GM21529 (cell line): ENCODE results near the gene GPSM3.
"Not testable (repeated sequence)": the region's sequence is repeated elsewhere in the genome, so short reads cannot be mapped to it uniquely, and the experiment has no call there.

Experiments
- ATAC-seq: cut with Tn5 transposase; IDR thresholded peaks from one replicate; pipeline ENCODE4 v1.9.1; 2021; ENCODE audit not compliant: unreplicated experiment

The GPSM3 gene

DNA sequence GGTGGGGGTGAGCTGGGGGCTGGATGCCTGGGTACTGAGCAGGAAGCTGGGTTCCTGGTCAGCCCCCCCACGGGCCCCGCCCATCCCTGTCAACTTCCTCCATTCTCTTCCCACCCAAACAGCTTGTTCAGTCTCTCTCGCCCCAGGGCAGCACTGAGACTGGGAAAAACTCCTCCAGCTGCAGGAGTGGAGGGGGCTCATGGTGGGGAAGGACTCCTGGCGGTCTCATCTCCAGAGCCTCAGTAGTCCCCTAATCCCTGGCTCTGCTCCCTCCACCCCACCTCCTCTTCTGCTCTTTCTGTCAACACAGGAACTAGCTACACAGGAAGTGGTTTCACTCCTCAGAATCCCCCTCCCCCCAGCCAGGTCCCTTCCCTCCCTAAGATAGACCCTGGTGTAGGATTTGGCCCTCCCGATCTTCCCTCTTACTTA is at the start of gene GPSM3:
Gene GPSM3, minus strand, starts transcription at position 36 of the 432 bp plus-strand sequence. CDS start 130 bp downstream, outside the sequence.
- ATAC-seq: no peak

GRCh38 chr6:32240686-32241085 is 48.2 kb upstream of the GPSM3 start:
- ATAC-seq: no peak

DNA sequence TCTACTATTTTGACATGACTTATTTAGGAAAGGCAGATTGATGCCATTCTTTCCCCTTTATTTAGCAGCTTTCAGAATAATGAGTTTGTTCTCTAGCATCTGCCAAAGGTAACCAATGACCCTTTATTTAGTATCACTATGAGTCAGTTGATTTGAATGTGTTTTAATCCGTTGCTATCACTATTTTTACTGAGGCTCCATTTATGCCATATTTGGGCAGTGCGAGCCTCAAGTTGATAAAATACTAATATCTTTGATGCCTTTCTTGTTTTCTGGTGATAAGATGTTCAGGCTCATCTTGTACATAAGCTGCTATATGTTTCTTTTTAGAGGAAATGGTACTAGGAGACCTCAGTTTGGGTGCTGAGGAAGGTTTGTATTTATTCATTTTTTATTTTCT is 47.0 kb upstream of the GPSM3 start:
- no peak for ATAC-seq

DNA sequence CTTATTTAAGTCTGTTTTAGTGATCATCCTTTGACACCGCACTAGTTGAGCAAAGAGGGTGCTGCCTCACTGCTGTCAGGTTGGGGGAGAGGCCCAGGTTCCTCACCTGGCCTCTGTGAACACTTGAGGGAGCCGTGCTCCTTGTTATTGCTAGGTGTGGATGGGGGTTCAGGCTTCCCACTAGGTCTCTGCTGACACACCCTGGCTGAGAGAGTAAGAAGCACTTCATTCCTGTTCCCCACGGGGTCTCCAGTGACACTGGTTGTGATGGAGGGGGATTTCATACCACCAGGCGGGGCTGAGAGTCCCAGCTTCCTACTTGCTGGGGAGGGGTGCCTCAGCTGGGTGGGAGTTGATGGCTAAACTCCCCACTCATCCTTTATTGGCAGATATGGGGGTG is 42.5 kb upstream of the GPSM3 start:
- ATAC-seq: no peak

- ATAC-seq: no peak
Observed at GRCh38 chr6:32226434-32226833, 34.0 kb upstream of the GPSM3 start.

- no peak for ATAC-seq
Observed at GRCh38 chr6:32224696-32225095, 32.3 kb upstream of the GPSM3 start.

GRCh38 chr6:32223258-32224235 is 31.1 kb upstream of the GPSM3 start, which contains the start of gene NOTCH4:
NOTCH4 (minus strand) TSS chr6:32224067; CDS start chr6:32223928, 139 bp downstream.
- no peak for ATAC-seq

DNA sequence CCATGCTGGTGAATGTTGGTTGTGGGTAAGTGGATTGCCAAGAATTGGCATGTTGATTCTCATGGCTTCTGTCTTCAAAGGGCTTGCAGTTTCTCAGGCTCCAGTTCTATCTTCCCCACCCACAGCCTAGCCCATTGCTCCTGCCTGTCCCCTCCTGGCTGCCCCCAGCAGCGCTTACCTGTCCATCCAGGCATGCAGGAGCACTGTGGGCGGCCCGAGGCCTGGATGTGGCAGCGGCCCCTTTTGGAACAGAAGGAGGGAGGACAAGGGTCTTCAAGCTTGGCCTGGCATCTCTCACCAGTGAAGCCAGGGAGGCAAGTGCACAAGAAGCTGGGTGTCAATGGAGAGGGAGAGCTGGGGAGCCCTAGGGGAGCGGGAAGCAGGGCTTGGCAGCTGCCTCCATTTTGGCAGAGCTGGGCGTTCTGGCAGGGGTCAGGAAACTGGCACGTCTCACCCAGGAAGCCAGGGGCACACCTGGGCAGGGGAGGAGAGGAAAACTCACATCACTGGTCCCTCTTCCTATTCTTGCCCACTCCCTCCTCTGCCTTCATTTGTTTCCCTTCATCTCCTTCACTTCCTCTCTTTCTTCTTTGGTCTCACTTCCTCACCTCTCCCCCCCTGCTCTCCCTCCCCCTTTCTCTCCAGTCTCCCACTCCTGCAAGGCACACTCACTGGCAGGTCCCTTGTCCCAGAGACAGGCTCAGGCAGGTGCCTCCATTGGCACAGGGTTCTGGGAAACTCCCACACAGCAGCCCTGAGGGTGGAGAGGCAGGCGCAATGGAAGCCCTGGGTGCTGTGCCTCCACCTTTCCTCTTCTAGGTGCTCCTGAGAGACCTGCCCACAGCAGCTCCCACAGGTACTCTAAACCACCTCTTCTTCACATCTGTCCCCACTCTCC is 30.1 kb upstream of the GPSM3 start:
- ATAC-seq: no peak

DNA sequence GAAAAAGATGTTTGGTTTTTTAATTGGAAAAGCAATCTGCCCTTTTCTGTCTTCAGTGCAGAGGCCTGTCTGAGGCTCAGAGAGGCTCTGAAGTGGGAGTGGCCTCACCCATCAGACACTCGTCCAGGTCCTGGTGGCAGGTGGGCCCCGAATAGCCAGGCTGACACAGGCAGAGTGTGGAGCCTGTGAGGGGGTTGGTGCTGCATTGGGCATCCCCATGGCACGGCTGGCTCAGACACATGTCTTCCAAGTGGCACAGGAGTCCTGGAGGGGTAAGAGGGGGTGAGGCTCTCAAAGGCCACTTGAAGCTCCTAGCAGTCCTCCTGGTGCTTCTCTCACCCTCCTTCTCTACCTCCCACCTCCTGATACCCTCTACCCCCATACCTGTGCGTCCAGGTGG is 27.6 kb upstream of the GPSM3 start:
- no peak for ATAC-seq

DNA sequence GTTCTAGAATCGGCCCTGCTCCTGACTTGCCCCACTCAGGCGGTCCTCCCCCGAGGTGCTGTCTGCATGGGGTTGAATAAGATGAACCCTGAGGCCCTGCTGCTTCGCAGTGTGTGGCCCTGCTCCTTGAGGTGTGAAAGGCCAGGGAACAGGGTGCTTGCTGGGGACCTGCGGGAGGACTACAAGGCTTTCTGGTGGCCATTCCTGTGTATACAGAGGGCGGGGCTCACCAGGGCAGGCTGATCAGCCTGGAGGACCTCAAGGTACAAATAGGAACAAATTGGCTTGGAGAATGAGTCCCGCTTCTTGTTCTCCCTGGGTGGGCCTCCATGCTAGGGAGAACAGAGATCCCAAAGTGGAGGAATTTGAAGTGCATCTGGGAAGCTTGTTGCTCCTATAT is 25.7 kb upstream of the GPSM3 start:
- ATAC-seq: no peak

GRCh38 chr6:32216998-32217397 is 24.6 kb upstream of the GPSM3 start:
- no peak for ATAC-seq

DNA sequence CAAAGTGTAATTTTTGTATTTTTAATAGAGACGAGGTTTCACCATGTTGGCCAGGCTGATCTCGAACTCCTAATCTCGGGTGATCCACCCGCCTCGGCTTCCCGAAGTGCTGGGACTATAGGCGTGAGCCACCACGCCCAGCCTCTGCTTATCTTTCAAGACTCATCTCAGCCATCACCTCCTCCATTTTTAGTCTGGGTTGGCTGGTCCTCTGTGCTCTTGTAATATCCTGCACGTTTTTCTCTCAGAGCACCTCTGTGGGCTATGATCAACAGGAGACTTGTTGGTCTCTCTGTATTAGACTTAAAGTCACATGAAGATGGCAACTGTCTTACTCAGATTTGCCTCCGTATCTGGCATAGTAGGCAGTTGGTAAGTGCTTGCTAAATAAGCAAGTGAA is 23.8 kb upstream of the GPSM3 start:
- no peak for ATAC-seq

- no peak for ATAC-seq
Observed at GRCh38 chr6:32215617-32216016, 23.2 kb upstream of the GPSM3 start.

DNA sequence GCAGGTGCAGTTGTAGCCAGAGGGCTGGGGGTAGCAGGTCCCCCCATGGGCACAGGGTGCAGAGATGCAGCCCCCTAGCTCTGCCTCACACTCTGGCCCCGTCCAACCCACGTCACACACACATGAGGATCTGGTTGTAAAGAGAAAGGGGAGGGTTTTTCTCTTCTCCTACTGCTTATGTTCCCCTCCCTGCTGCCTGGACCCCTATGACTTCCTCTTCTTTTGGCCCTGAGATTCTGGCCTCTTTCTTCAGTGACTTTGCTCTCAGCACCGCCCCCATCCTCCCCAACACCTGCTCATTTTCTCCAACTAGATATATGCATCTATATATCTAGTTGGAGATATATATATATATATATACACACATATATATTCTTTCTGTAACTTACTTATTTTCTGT is 21.7 kb upstream of the GPSM3 start:
- ATAC-seq: no peak

DNA sequence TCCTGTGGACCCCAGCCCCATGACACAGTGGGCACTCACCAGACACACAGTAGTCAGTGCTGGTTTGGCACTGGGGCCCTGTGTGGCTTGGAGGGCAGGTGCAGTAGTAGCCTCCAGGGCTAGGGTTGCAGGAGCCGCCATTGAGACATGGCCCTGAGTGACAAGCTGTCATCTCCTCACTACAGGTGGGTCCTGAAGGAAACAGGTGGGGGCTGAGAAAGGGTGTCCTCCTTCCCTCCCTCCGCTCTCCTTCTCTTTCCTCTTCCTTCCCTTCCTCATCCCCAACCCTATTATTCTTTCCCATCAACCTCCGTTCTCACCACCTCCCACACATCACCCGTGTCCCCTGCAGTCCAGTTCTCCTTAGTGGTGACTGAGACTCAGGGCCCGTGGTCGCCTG is 21.2 kb upstream of the GPSM3 start:
- ATAC-seq: no peak

- no peak for ATAC-seq
Observed at GRCh38 chr6:32212076-32212760, 19.8 kb upstream of the GPSM3 start.

GRCh38 chr6:32211432-32211831 is 19.0 kb upstream of the GPSM3 start:
- not testable (repeated sequence) for ATAC-seq

GRCh38 chr6:32210191-32210601 is 17.8 kb upstream of the GPSM3 start:
- ATAC-seq: no peak

GRCh38 chr6:32208996-32209395 is 16.6 kb upstream of the GPSM3 start:
- ATAC-seq: no peak

DNA sequence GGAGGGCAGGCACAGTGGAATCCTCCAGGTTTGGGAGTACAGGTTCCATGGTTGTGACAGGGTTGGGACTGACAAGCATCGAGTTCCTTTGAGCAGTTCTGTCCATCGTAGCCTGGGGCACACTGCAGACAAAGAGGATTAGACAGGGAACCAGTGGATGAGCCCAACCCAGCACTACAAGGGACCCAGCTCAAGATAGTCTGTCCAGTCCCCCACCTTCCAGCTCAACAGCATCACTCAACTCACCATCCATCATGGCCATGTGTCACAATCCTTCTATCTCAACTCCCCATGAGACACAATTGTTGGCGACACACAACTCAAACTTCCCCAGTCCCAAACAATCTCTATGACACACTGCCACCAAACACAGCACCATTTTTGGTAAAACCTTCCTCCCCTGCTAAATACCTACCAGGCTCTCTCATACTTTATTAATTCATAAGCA is 11.8 kb upstream of the GPSM3 start:
- ATAC-seq: no peak
